Neural cell (in vitro differentiated cells): Measurements from ENCODE around the gene CD1E.

Experiments used
- CTCF ChIP-seq: fragments of 450-650 bp; IDR thresholded peaks from 2 replicates; pipeline ENCODE4 v1.5.1; 2014; ENCODE audit warnings: antibody characterized with exemption, mild to moderate bottlenecking, moderate library complexity; ENCODE audit not compliant: poor library complexity, severe bottlenecking
- EP300 ChIP-seq: fragments of 450-650 bp; conservative IDR thresholded peaks from 2 replicates; pipeline ENCODE4 v1.6.1; 2014; ENCODE audit warnings: antibody characterized with exemption, mild to moderate bottlenecking, moderate library complexity; ENCODE audit not compliant: poor library complexity, severe bottlenecking
- EZH2 ChIP-seq: fragments of 200-600, 300-800 bp; shearing (Covaris generic), sonication (generic); IDR thresholded peaks from 2 replicates; pipeline ENCODE4 v1.6.1; 2014; ENCODE audit warnings: antibody characterized with exemption, low read length, borderline replicate concordance, mild to moderate bottlenecking; ENCODE audit not compliant: insufficient read depth, poor library complexity, severe bottlenecking
- MXI1 ChIP-seq: fragments of 450-650 bp; conservative IDR thresholded peaks from 2 replicates; pipeline ENCODE4 v1.6.1; 2014; ENCODE audit warnings: antibody characterized with exemption, mild to moderate bottlenecking; ENCODE audit not compliant: poor library complexity, severe bottlenecking
- SMC3 ChIP-seq: fragments of 450-650 bp; conservative IDR thresholded peaks from 2 replicates; pipeline ENCODE4 v1.6.1; 2014; ENCODE audit warnings: antibody characterized with exemption, mild to moderate bottlenecking, moderate library complexity; ENCODE audit not compliant: poor library complexity

- TF ChIP-seq EZH2 (no peak), EP300 (no peak), CTCF (no peak), SMC3 (no peak), MXI1 (no peak)
These were observed 37.4 kb downstream of the CD1E start for GRCh38 chr1:158391099-158391498.
